OCI-M1 (cell line): ENCODE measurements around the gene EPHX1.
"Not testable (repeated sequence)": the region's sequence is repeated elsewhere in the genome, so short reads cannot be mapped to it uniquely, and the experiment has no call there.

Experiments
- DNase-seq: peaks from one replicate; lab custom pipeline; 2025; lab: John Stamatoyannopoulos, UW

EPHX1 gene

GRCh38 chr1:225881081-225881958 lies 71.4 kb downstream of the EPHX1 start:
- DNase-seq = peak; percentile 63

GRCh38 chr1:225881959-225882693 lies 72.2 kb downstream of the EPHX1 start, which contains the start of gene TMEM63A:
TSS of gene TMEM63A (minus strand) at chr1:225882380. CDS start at chr1:225877580, 4,800 bp downstream.
- DNase-seq = peak; percentile 96

GRCh38 chr1:225882694-225883615 lies 73.0 kb downstream of the EPHX1 start:
- DNase-seq = peak; percentile 62

- no peak for DNase-seq
These were observed 73.8 kb downstream of the EPHX1 start for GRCh38 chr1:225883616-225884265.

GRCh38 chr1:225885336-225885735 lies 75.4 kb downstream of the EPHX1 start:
- DNase-seq = no peak

GRCh38 chr1:225886159-225887029 lies 76.5 kb downstream of the EPHX1 start:
- no peak for DNase-seq

GRCh38 chr1:225887030-225887314 lies 77.0 kb downstream of the EPHX1 start:
- no peak for DNase-seq

- not testable (repeated sequence) for DNase-seq
These were observed 77.8 kb downstream of the EPHX1 start for GRCh38 chr1:225887554-225888288.

GRCh38 chr1:225888289-225888897 lies 78.5 kb downstream of the EPHX1 start:
- DNase-seq = no peak

- DNase-seq = no peak
These were observed 79.1 kb downstream of the EPHX1 start, which contains the start of gene LEFTY1 for GRCh38 chr1:225888898-225889601. TSS of gene LEFTY1 (minus strand) at chr1:225889146. CDS start at chr1:225889066, 80 bp downstream.

GRCh38 chr1:225889743-225890142 lies 79.8 kb downstream of the EPHX1 start:
- no peak for DNase-seq

- DNase-seq = no peak
These were observed 80.7 kb downstream of the EPHX1 start for GRCh38 chr1:225890346-225891228.

GRCh38 chr1:225891229-225891972 lies 81.5 kb downstream of the EPHX1 start:
- DNase-seq = no peak

GRCh38 chr1:225892307-225892706 lies 82.4 kb downstream of the EPHX1 start:
- no peak for DNase-seq
